GM23338 (cell line): ENCODE measurements around the gene TRIM24.

Experiments
- CREB1 ChIP-seq: fragments of 250-450 bp; sonication (Bioruptor Pico); IDR thresholded peaks from 2 replicates; pipeline ENCODE4 v1.5.0; 2020; ENCODE audit warnings: low read depth, mild to moderate bottlenecking, moderate library complexity
- EZH2 ChIP-seq: fragments of 200-600 bp; sonication (generic); IDR thresholded peaks from one replicate; pipeline ENCODE4 v1.8.0; 2017; ENCODE audit warnings: antibody characterized with exemption, mild to moderate bottlenecking, low read depth; ENCODE audit not compliant: unreplicated experiment
- EZH2phosphoT487 ChIP-seq: fragments of 200-600 bp; sonication (generic); IDR thresholded peaks from one replicate; pipeline ENCODE4 v1.8.1; 2018; ENCODE audit warnings: antibody characterized with exemption; ENCODE audit not compliant: unreplicated experiment
- JUNB ChIP-seq: IDR thresholded peaks from one replicate; pipeline ENCODE4 v1.6.1; 2016; ENCODE audit warnings: antibody characterized with exemption; ENCODE audit not compliant: unreplicated experiment
- NANOG ChIP-seq: IDR thresholded peaks from 2 replicates; pipeline ENCODE4 v1.6.1; 2016; ENCODE audit warnings: antibody characterized with exemption, borderline replicate concordance
- POLR2AphosphoS5 ChIP-seq: IDR thresholded peaks from 2 replicates; pipeline ENCODE4 v1.6.1; 2016; ENCODE audit warnings: antibody characterized with exemption, low read depth
- REST ChIP-seq: IDR thresholded peaks from one replicate; pipeline ENCODE4 v1.6.1; 2018; ENCODE audit warnings: antibody characterized with exemption; ENCODE audit not compliant: unreplicated experiment
- STAT1 ChIP-seq: IDR thresholded peaks from one replicate; pipeline ENCODE4 v1.6.1; 2016; ENCODE audit warnings: antibody characterized with exemption; ENCODE audit not compliant: unreplicated experiment
- ZNF114 ChIP-seq: fragments of 250-450 bp; sonication (Bioruptor Pico); IDR thresholded peaks from 2 replicates; pipeline ENCODE4 v1.5.0; 2020; ENCODE audit warnings: mild to moderate bottlenecking, moderate library complexity
- ZNF331 ChIP-seq: fragments of 250-450 bp; sonication (Bioruptor Pico); IDR thresholded peaks from 2 replicates; pipeline ENCODE4 v1.5.0; 2020; ENCODE audit warnings: low read depth, mild to moderate bottlenecking, moderate library complexity
- TF ChIP-seq, protein P1 (sequence below), 2 experiments: fragments of 200-600 bp in 1 of 2; sonication (generic) in 1 of 2; conservative IDR thresholded peaks; 2 replicates each; pipeline versions ENCODE4 v1.5.1 to v1.6.1; 2016 to 2017; ENCODE audit warnings: antibody characterized with exemption in 2 of 2, low read depth in 2 of 2, mild to moderate bottlenecking in 2 of 2, moderate library complexity in 1 of 2
- TF ChIP-seq, protein P2 (sequence below): IDR thresholded peaks from 2 replicates; pipeline ENCODE4 v1.6.1; 2016; ENCODE audit warnings: antibody characterized with exemption
- TF ChIP-seq, protein P3 (sequence below): fragments of 250-450 bp; sonication (Bioruptor Pico); IDR thresholded peaks from 2 replicates; pipeline ENCODE4 v1.5.0; 2020; ENCODE audit warnings: mild to moderate bottlenecking, moderate library complexity

DNA sequence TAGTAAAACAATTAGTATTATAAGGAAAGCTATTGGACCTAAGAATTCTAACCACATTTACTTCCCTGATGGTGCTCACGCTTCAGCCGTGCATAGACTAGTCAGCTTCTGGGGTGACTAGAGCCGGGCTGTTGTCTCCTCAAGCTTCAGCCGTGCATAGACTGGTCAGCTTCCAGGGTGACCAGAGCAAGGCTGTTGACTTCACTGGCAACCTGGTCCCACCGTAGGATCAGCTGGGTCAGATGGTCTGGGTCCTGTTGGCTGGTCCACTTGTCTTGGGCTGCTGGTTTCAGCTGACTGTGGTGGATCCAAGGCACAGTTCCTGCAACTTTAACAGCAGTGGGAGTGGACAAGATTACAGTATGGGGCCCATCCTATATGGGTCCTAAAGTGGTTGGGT is 99.4 kb downstream of the TRIM24 start:
- TF ChIP-seq, protein P1, sequence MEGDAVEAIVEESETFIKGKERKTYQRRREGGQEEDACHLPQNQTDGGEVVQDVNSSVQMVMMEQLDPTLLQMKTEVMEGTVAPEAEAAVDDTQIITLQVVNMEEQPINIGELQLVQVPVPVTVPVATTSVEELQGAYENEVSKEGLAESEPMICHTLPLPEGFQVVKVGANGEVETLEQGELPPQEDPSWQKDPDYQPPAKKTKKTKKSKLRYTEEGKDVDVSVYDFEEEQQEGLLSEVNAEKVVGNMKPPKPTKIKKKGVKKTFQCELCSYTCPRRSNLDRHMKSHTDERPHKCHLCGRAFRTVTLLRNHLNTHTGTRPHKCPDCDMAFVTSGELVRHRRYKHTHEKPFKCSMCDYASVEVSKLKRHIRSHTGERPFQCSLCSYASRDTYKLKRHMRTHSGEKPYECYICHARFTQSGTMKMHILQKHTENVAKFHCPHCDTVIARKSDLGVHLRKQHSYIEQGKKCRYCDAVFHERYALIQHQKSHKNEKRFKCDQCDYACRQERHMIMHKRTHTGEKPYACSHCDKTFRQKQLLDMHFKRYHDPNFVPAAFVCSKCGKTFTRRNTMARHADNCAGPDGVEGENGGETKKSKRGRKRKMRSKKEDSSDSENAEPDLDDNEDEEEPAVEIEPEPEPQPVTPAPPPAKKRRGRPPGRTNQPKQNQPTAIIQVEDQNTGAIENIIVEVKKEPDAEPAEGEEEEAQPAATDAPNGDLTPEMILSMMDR (conservative IDR thresholded peaks at IDR 0.05; ENCODE audit: low read depth in 2 of 2) = no peak
- TF ChIP-seq REST (no peak), JUNB (no peak), POLR2AphosphoS5 (no peak), ZNF114 (CRISPR knock-in tag) (no peak), EZH2 (no peak), EZH2phosphoT487 (no peak), STAT1 (no peak), ZNF331 (no peak), CREB1 (CRISPR knock-in tag) (no peak), NANOG (no peak)
- TF ChIP-seq, protein P2, sequence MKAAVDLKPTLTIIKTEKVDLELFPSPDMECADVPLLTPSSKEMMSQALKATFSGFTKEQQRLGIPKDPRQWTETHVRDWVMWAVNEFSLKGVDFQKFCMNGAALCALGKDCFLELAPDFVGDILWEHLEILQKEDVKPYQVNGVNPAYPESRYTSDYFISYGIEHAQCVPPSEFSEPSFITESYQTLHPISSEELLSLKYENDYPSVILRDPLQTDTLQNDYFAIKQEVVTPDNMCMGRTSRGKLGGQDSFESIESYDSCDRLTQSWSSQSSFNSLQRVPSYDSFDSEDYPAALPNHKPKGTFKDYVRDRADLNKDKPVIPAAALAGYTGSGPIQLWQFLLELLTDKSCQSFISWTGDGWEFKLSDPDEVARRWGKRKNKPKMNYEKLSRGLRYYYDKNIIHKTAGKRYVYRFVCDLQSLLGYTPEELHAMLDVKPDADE = no peak
- TF ChIP-seq, protein P3, sequence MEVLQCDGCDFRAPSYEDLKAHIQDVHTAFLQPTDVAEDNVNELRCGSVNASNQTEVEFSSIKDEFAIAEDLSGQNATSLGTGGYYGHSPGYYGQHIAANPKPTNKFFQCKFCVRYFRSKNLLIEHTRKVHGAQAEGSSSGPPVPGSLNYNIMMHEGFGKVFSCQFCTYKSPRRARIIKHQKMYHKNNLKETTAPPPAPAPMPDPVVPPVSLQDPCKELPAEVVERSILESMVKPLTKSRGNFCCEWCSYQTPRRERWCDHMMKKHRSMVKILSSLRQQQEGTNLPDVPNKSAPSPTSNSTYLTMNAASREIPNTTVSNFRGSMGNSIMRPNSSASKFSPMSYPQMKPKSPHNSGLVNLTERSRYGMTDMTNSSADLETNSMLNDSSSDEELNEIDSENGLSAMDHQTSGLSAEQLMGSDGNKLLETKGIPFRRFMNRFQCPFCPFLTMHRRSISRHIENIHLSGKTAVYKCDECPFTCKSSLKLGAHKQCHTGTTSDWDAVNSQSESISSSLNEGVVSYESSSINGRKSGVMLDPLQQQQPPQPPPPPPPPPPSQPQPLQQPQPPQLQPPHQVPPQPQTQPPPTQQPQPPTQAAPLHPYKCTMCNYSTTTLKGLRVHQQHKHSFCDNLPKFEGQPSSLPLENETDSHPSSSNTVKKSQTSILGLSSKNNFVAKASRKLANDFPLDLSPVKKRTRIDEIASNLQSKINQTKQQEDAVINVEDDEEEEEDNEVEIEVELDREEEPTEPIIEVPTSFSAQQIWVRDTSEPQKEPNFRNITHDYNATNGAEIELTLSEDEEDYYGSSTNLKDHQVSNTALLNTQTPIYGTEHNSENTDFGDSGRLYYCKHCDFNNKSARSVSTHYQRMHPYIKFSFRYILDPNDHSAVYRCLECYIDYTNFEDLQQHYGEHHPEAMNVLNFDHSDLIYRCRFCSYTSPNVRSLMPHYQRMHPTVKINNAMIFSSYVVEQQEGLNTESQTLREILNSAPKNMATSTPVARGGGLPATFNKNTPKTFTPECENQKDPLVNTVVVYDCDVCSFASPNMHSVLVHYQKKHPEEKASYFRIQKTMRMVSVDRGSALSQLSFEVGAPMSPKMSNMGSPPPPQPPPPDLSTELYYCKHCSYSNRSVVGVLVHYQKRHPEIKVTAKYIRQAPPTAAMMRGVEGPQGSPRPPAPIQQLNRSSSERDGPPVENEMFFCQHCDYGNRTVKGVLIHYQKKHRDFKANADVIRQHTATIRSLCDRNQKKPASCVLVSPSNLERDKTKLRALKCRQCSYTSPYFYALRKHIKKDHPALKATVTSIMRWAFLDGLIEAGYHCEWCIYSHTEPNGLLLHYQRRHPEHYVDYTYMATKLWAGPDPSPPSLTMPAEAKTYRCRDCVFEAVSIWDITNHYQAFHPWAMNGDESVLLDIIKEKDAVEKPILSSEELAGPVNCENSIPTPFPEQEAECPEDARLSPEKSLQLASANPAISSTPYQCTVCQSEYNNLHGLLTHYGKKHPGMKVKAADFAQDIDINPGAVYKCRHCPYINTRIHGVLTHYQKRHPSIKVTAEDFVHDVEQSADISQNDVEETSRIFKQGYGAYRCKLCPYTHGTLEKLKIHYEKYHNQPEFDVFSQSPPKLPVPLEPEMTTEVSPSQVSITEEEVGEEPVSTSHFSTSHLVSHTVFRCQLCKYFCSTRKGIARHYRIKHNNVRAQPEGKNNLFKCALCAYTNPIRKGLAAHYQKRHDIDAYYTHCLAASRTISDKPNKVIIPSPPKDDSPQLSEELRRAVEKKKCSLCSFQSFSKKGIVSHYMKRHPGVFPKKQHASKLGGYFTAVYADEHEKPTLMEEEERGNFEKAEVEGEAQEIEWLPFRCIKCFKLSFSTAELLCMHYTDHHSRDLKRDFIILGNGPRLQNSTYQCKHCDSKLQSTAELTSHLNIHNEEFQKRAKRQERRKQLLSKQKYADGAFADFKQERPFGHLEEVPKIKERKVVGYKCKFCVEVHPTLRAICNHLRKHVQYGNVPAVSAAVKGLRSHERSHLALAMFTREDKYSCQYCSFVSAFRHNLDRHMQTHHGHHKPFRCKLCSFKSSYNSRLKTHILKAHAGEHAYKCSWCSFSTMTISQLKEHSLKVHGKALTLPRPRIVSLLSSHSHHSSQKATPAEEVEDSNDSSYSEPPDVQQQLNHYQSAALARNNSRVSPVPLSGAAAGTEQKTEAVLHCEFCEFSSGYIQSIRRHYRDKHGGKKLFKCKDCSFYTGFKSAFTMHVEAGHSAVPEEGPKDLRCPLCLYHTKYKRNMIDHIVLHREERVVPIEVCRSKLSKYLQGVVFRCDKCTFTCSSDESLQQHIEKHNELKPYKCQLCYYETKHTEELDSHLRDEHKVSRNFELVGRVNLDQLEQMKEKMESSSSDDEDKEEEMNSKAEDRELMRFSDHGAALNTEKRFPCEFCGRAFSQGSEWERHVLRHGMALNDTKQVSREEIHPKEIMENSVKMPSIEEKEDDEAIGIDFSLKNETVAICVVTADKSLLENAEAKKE (CRISPR knock-in tag) = no peak
